ENCODE data around the gene DMD.
"Not testable (repeated sequence)": the region's sequence is repeated elsewhere in the genome, so short reads cannot be mapped to it uniquely, and the experiment has no call there.

The DMD gene

DNA sequence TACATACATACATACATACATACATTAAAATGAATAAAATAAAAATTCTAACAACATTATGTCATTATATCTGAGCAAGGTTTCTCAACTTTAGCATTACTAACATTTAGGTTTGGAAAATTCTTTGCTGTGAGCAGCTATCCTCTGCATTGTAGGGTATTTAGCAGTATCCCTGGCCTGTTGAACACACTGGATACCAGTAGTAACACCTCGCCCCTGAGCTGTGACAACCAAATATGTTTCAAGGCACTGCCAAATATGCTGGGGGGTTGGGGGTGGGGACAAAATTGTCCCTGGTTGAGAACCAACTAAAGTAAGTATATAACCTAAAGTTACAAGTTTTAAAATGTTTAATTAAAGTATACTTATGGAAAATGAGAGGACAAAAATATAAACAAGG lies 1278.6 kb downstream of the DMD start:
- Histone ChIP-seq H3K9ac (ENCODE audit: low read depth, low read length, poor library complexity, severe bottlenecking) (no peak overlapping the region), H3K4me1 (ENCODE audit: insufficient read depth, low read length, poor library complexity, severe bottlenecking) (no peaks in the 10 kb centered on the region), H3K9me3 (ENCODE audit: insufficient read depth, low read depth, low read length) (no peaks in the 10 kb centered on the region), H2AFZ (ENCODE audit: low read length) (no peak overlapping the region), H4K20me1 (ENCODE audit: insufficient read depth, low read length, poor library complexity, severe bottlenecking) (no peaks in the 10 kb centered on the region), H3K79me2 (ENCODE audit: insufficient read depth, low read length) (no peaks in the 10 kb centered on the region), H3K36me3 (ENCODE audit: insufficient read depth, low read length) (no peaks in the 10 kb centered on the region), H3K4me3 (ENCODE audit: low read length, poor library complexity, severe bottlenecking) (no peak overlapping the region), H3F3A (ENCODE audit: low read depth) (no peaks in the 10 kb centered on the region), H3K27me3 (ENCODE audit: insufficient read depth, low read length, poor library complexity, severe bottlenecking) (no peaks in the 10 kb centered on the region), H3K9me2 (replicated peaks; ENCODE audit: low read depth, low read length) (no peaks in the 10 kb centered on the region), H3K4me2 (ENCODE audit: low read depth, low read length, poor library complexity, severe bottlenecking) (no peak overlapping the region)
- no peak for TF ChIP-seq EZH2phosphoT487 (IDR thresholded peaks at IDR 0.05; ENCODE audit: borderline replicate concordance)

DNA sequence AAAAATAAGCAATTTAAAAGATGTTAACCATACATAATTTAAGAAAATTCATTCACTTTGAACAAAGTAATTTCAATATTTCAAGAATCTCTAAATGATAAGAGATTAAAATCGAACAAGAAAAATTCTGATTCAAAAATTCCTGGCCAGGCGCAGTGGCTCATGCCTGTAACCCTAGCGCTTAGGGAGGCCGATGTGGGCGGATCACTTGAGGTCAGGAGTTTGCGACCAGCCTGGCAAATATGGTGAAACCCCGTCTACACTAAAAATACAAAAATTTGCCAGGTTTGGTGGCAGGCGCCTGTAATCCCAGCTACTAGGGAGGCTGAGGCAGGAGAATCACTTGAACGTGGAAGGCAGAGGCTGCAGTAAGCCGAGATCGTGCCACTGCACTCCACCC lies 1279.0 kb downstream of the DMD start:
- H3K4me1 ChIP-seq (ENCODE audit: insufficient read depth, low read length, poor library complexity, severe bottlenecking); H3K36me3 ChIP-seq (ENCODE audit: insufficient read depth, low read length); H3K9me3 ChIP-seq (ENCODE audit: insufficient read depth, low read depth, low read length); H3K4me2 ChIP-seq (ENCODE audit: low read depth, low read length, poor library complexity, severe bottlenecking); H3K9me2 ChIP-seq (replicated peaks; ENCODE audit: low read depth, low read length); H3K4me3 ChIP-seq (ENCODE audit: low read length, poor library complexity, severe bottlenecking); H2AFZ ChIP-seq (ENCODE audit: low read length); H3K79me2 ChIP-seq (ENCODE audit: insufficient read depth, low read length); H4K20me1 ChIP-seq (ENCODE audit: insufficient read depth, low read length, poor library complexity, severe bottlenecking); H3F3A ChIP-seq (ENCODE audit: low read depth); H3K27me3 ChIP-seq (ENCODE audit: insufficient read depth, low read length, poor library complexity, severe bottlenecking); H3K9ac ChIP-seq (ENCODE audit: low read depth, low read length, poor library complexity, severe bottlenecking): not testable (repeated sequence)

DNA sequence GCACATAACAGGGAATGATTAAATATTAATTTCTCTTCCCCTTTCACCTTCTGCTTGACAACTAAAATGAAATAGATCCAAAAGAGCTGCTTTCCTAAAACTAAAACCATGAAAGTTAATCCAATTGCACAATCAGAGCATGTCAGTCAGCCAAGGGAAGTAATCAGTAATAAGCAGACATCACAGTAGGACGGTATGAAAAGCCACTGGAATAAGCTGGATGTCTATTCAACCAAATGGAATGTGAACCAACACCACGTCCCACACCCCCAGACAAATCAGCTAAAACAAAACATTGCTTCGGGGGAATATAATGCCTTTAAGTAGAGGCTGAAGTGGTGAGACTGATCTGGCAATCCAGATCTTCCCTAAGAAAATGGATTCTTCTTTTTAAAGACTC lies 1280.1 kb downstream of the DMD start:
- Histone ChIP-seq H3F3A (ENCODE audit: low read depth) (no peaks in the 10 kb centered on the region), H3K27me3 (ENCODE audit: insufficient read depth, low read length, poor library complexity, severe bottlenecking) (no peaks in the 10 kb centered on the region), H3K4me2 (ENCODE audit: low read depth, low read length, poor library complexity, severe bottlenecking) (no peak overlapping the region), H3K79me2 (ENCODE audit: insufficient read depth, low read length) (no peaks in the 10 kb centered on the region), H2AFZ (ENCODE audit: low read length) (no peak overlapping the region), H4K20me1 (ENCODE audit: insufficient read depth, low read length, poor library complexity, severe bottlenecking) (no peaks in the 10 kb centered on the region), H3K4me3 (ENCODE audit: low read length, poor library complexity, severe bottlenecking) (no peak overlapping the region), H3K36me3 (ENCODE audit: insufficient read depth, low read length) (no peaks in the 10 kb centered on the region), H3K9me2 (replicated peaks; ENCODE audit: low read depth, low read length) (no peaks in the 10 kb centered on the region), H3K9ac (ENCODE audit: low read depth, low read length, poor library complexity, severe bottlenecking) (no peak overlapping the region), H3K4me1 (ENCODE audit: insufficient read depth, low read length, poor library complexity, severe bottlenecking) (no peaks in the 10 kb centered on the region), H3K9me3 (ENCODE audit: insufficient read depth, low read depth, low read length) (no peaks in the 10 kb centered on the region)
- TF ChIP-seq, protein P1, sequence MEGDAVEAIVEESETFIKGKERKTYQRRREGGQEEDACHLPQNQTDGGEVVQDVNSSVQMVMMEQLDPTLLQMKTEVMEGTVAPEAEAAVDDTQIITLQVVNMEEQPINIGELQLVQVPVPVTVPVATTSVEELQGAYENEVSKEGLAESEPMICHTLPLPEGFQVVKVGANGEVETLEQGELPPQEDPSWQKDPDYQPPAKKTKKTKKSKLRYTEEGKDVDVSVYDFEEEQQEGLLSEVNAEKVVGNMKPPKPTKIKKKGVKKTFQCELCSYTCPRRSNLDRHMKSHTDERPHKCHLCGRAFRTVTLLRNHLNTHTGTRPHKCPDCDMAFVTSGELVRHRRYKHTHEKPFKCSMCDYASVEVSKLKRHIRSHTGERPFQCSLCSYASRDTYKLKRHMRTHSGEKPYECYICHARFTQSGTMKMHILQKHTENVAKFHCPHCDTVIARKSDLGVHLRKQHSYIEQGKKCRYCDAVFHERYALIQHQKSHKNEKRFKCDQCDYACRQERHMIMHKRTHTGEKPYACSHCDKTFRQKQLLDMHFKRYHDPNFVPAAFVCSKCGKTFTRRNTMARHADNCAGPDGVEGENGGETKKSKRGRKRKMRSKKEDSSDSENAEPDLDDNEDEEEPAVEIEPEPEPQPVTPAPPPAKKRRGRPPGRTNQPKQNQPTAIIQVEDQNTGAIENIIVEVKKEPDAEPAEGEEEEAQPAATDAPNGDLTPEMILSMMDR (conservative IDR thresholded peaks at IDR 0.05; ENCODE audit: low read length), result no peak
- TF ChIP-seq EZH2phosphoT487 (IDR thresholded peaks at IDR 0.05; ENCODE audit: borderline replicate concordance), result no peak

DNA sequence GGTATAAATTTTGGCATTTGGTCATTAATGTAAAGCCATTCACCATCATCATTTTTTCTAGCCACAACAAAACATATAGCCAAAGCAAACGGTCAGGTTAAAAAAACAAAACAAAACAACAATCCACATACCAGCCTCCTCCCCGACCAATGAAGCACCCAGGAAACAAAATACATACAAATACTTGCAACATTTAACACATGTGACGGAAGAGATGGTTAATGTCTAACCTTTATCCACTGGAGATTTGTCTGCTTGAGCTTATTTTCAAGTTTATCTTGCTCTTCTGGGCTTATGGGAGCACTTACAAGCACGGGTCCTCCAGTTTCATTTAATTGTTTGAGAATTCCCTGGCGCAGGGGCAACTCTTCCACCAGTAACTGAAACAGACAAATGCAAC lies 1282.0 kb downstream of the DMD start:
- Histone ChIP-seq H3K9me3 (ENCODE audit: insufficient read depth, low read depth, low read length) (no peaks in the 10 kb centered on the region), H4K20me1 (ENCODE audit: insufficient read depth, low read length, poor library complexity, severe bottlenecking) (no peaks in the 10 kb centered on the region), H3F3A (ENCODE audit: low read depth) (no peaks in the 10 kb centered on the region), H3K79me2 (ENCODE audit: insufficient read depth, low read length) (no peaks in the 10 kb centered on the region), H3K4me1 (ENCODE audit: insufficient read depth, low read length, poor library complexity, severe bottlenecking) (no peaks in the 10 kb centered on the region), H3K9ac (ENCODE audit: low read depth, low read length, poor library complexity, severe bottlenecking) (no peak overlapping the region), H3K4me2 (ENCODE audit: low read depth, low read length, poor library complexity, severe bottlenecking) (no peak overlapping the region), H3K27me3 (ENCODE audit: insufficient read depth, low read length, poor library complexity, severe bottlenecking) (no peaks in the 10 kb centered on the region), H3K36me3 (ENCODE audit: insufficient read depth, low read length) (no peaks in the 10 kb centered on the region), H3K4me3 (ENCODE audit: low read length, poor library complexity, severe bottlenecking) (no peak overlapping the region), H3K9me2 (replicated peaks; ENCODE audit: low read depth, low read length) (no peaks in the 10 kb centered on the region), H2AFZ (ENCODE audit: low read length) (no peak overlapping the region)
- TF ChIP-seq, protein P1 (conservative IDR thresholded peaks at IDR 0.05; ENCODE audit: low read length), result no peak
